ENCODE measurements around the gene OSBPL5.
A peak's percentile ranks its signal among the peaks of the same experiment; 100 is the strongest.

OSBPL5 gene

DNA sequence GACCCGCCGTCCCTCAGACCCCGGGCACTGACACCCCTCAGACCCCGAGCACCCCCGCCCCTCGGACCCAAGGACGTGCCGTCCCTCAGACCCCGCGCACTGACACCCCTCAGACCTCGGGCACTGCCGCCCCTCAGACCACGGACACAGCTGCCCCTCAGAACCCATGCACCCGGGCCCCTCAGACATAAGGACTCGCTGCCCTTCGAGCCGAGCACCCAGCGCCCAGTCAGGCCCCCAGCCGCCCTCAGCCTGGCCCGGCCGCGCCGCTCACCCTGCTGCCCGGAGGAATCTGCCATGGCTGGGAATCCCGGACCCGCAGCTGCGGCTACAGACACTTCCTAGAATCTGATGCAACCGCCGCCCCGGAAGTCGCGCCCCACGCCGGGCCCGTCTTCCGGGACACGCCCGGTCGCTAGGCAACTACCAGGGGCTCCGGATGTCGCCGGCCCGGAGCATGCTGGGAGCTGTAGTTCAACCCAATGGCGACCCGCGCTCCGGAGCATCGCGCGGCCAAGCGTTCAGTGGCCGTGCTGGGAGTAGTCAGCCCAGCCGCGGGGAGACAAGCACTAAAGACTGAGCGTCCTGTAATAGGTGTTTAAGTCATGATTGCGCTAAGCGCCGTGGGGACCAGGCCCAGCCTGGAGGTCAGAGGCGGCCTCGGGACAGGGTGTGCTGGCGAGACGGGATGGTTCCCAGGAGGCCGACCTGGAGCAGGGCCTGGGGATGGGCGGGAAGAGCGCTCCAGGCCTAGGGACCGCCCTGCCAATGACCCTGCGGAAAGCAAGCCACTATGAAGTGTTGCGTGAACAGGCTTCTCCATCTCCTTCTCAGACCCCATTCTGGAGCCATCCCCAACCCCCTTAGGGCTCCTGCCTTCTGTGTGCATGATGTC lies 107.8 kb downstream of the OSBPL5 start, which contains the start of gene CARS1:
Gene CARS1 (minus strand): TSS at position 355 of the 895 bp plus-strand sequence. CDS start 56 bp downstream, at position 299.
- TF ChIP-seq EZH2phosphoT487 (IDR thresholded peaks at IDR 0.05; ENCODE audit: low read depth), result no peak
- TF ChIP-seq, protein P1, sequence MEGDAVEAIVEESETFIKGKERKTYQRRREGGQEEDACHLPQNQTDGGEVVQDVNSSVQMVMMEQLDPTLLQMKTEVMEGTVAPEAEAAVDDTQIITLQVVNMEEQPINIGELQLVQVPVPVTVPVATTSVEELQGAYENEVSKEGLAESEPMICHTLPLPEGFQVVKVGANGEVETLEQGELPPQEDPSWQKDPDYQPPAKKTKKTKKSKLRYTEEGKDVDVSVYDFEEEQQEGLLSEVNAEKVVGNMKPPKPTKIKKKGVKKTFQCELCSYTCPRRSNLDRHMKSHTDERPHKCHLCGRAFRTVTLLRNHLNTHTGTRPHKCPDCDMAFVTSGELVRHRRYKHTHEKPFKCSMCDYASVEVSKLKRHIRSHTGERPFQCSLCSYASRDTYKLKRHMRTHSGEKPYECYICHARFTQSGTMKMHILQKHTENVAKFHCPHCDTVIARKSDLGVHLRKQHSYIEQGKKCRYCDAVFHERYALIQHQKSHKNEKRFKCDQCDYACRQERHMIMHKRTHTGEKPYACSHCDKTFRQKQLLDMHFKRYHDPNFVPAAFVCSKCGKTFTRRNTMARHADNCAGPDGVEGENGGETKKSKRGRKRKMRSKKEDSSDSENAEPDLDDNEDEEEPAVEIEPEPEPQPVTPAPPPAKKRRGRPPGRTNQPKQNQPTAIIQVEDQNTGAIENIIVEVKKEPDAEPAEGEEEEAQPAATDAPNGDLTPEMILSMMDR (IDR thresholded peaks at IDR 0.05; ENCODE audit: low read depth, low read length), result no peak
- H3K27ac ChIP-seq (ENCODE audit: low read length), result peak within 1 kb of the TSS; percentile 70
- H3K79me2 ChIP-seq (ENCODE audit: low read length), result peaks cover 46% of the 10 kb centered on the region
- no peaks in the 10 kb centered on the region for H3K9me3 ChIP-seq (ENCODE audit: insufficient read depth, low read length)
- H3K9ac ChIP-seq (ENCODE audit: low read length), result peak within 1 kb of the TSS; percentile 94
- peak within 1 kb of the TSS; percentile 98 for H3K4me2 ChIP-seq (ENCODE audit: low read length)
- H2AFZ ChIP-seq (ENCODE audit: low read depth, low read length), result peak within 1 kb of the TSS; percentile 96
- peak within 1 kb of the TSS; percentile 97 for H3K4me3 ChIP-seq (ENCODE audit: low read length)
- peaks cover 42% of the 10 kb centered on the region for H3K4me1 ChIP-seq (ENCODE audit: low read length)
- H4K20me1 ChIP-seq (ENCODE audit: insufficient read depth, low read length), result peaks cover 18% of the 10 kb centered on the region; the same call in 1 of the 2 replicates
- no peaks in the 10 kb centered on the region for H3K27me3 ChIP-seq (ENCODE audit: low read depth, low read length)
- peaks cover 14% of the 10 kb centered on the region for H3K36me3 ChIP-seq (replicated peaks; ENCODE audit: low read depth, low read length)

- TF ChIP-seq, protein P1 (IDR thresholded peaks at IDR 0.05; ENCODE audit: low read depth, low read length), result no peak
- no peak for TF ChIP-seq EZH2phosphoT487 (IDR thresholded peaks at IDR 0.05; ENCODE audit: low read depth)
- H3K9ac ChIP-seq (ENCODE audit: low read length), result peak overlapping the region; percentile 94
- H3K4me3 ChIP-seq (ENCODE audit: low read length), result peak overlapping the region; percentile 97
- peaks cover 53% of the 10 kb centered on the region for H3K79me2 ChIP-seq (ENCODE audit: low read length)
- H3K36me3 ChIP-seq (replicated peaks; ENCODE audit: low read depth, low read length), result peaks cover 17% of the 10 kb centered on the region
- peak overlapping the region; percentile 98 for H3K4me2 ChIP-seq (ENCODE audit: low read length)
- peaks cover 23% of the 10 kb centered on the region for H4K20me1 ChIP-seq (ENCODE audit: insufficient read depth, low read length)
- H3K9me3 ChIP-seq (ENCODE audit: insufficient read depth, low read length), result no peaks in the 10 kb centered on the region
- no peak overlapping the region for H2AFZ ChIP-seq (ENCODE audit: low read depth, low read length)
- H3K27ac ChIP-seq (ENCODE audit: low read length), result peak overlapping the region; percentile 70
- peaks cover 51% of the 10 kb centered on the region for H3K4me1 ChIP-seq (ENCODE audit: low read length)
- H3K27me3 ChIP-seq (ENCODE audit: low read depth, low read length), result no peaks in the 10 kb centered on the region
Observed at GRCh38 chr11:3056296-3057068, 108.6 kb downstream of the OSBPL5 start.

GRCh38 chr11:3055891-3056290 lies 109.2 kb downstream of the OSBPL5 start:
- no peak overlapping the region for H3K27ac ChIP-seq (ENCODE audit: low read length)
- peak overlapping the region; percentile 94 for H3K9ac ChIP-seq (ENCODE audit: low read length)
- H3K27me3 ChIP-seq (ENCODE audit: low read depth, low read length), result no peaks in the 10 kb centered on the region
- H3K4me2 ChIP-seq (ENCODE audit: low read length), result peak overlapping the region; percentile 98
- peaks cover 17% of the 10 kb centered on the region for H3K36me3 ChIP-seq (replicated peaks; ENCODE audit: low read depth, low read length)
- H3K4me1 ChIP-seq (ENCODE audit: low read length), result peaks cover 57% of the 10 kb centered on the region
- peak overlapping the region; percentile 97 for H3K4me3 ChIP-seq (ENCODE audit: low read length)
- H2AFZ ChIP-seq (ENCODE audit: low read depth, low read length), result no peak overlapping the region
- TF ChIP-seq EZH2phosphoT487 (IDR thresholded peaks at IDR 0.05; ENCODE audit: low read depth), result no peak
- TF ChIP-seq, protein P1 (IDR thresholded peaks at IDR 0.05; ENCODE audit: low read depth, low read length), result no peak
- peaks cover 29% of the 10 kb centered on the region for H4K20me1 ChIP-seq (ENCODE audit: insufficient read depth, low read length)
- no peaks in the 10 kb centered on the region for H3K9me3 ChIP-seq (ENCODE audit: insufficient read depth, low read length)
- peaks cover 59% of the 10 kb centered on the region for H3K79me2 ChIP-seq (ENCODE audit: low read length)

GRCh38 chr11:3052567-3052966 lies 112.5 kb downstream of the OSBPL5 start:
- no peak overlapping the region for H2AFZ ChIP-seq (ENCODE audit: low read depth, low read length)
- H4K20me1 ChIP-seq (ENCODE audit: insufficient read depth, low read length), result peaks cover 40% of the 10 kb centered on the region
- no peaks in the 10 kb centered on the region for H3K9me3 ChIP-seq (ENCODE audit: insufficient read depth, low read length)
- no peaks in the 10 kb centered on the region for H3K27me3 ChIP-seq (ENCODE audit: low read depth, low read length)
- H3K9ac ChIP-seq (ENCODE audit: low read length), result peak overlapping the region; percentile 24
- peaks cover 90% of the 10 kb centered on the region for H3K79me2 ChIP-seq (ENCODE audit: low read length)
- H3K4me3 ChIP-seq (ENCODE audit: low read length), result peak overlapping the region; percentile 19; the same call in 1 of the 2 replicates
- peak overlapping the region; percentile 65 for H3K27ac ChIP-seq (ENCODE audit: low read length)
- peaks cover 61% of the 10 kb centered on the region for H3K4me1 ChIP-seq (ENCODE audit: low read length)
- peak overlapping the region; percentile 94 for H3K4me2 ChIP-seq (ENCODE audit: low read length)
- TF ChIP-seq, protein P1 (IDR thresholded peaks at IDR 0.05; ENCODE audit: low read depth, low read length), result no peak
- no peak for TF ChIP-seq EZH2phosphoT487 (IDR thresholded peaks at IDR 0.05; ENCODE audit: low read depth)
- peaks cover 20% of the 10 kb centered on the region for H3K36me3 ChIP-seq (replicated peaks; ENCODE audit: low read depth, low read length)
